MM.1S (cell line): Measurements from ENCODE around the gene CMIP.

ENCODE experiments used
- DNase-seq: peaks from one replicate; pipeline ENCODE4 v3.0.0-alpha.2; 2015
- H2AFZ ChIP-seq: fragments of 300-600 bp; sonication (generic); 2 replicates; pipeline ENCODE4 v1.6.0; 2016; ENCODE audit warnings: antibody characterized with exemption, low read length
- H3F3A ChIP-seq: fragments of 300-600 bp; sonication (generic); 2 replicates; pipeline ENCODE4 v1.6.1; 2016; ENCODE audit warnings: mild to moderate bottlenecking, antibody characterized with exemption, low read length, moderate library complexity, mixed read lengths; ENCODE audit not compliant: insufficient read depth
- H3K27ac ChIP-seq: fragments of 300-600 bp; sonication (generic); 2 replicates; pipeline ENCODE4 v1.5.1; 2016; ENCODE audit warnings: mild to moderate bottlenecking, low read length
- H3K27me3 ChIP-seq: fragments of 300-600 bp; sonication (generic); replicated peaks from 2 replicates; pipeline ENCODE4 v1.6.0; 2016; ENCODE audit warnings: low read length; ENCODE audit not compliant: insufficient read depth
- H3K36me3 ChIP-seq: fragments of 300-600 bp; sonication (generic); replicated peaks from 2 replicates; pipeline ENCODE4 v1.6.1; 2016; ENCODE audit warnings: mild to moderate bottlenecking, low read length, mixed read lengths; ENCODE audit not compliant: insufficient read depth
- H3K4me1 ChIP-seq: fragments of 300-600 bp; sonication (generic); 2 replicates; pipeline ENCODE4 v1.6.1; 2016; ENCODE audit warnings: low read length, mixed read lengths
- H3K4me2 ChIP-seq: fragments of 300-600 bp; sonication (generic); 2 replicates; pipeline ENCODE4 v1.6.0; 2016; ENCODE audit warnings: low read depth, low read length
- H3K4me3 ChIP-seq: fragments of 300-600 bp; sonication (generic); 2 replicates; pipeline ENCODE4 v1.5.1; 2016; ENCODE audit warnings: low read length, mixed read lengths
- H3K79me2 ChIP-seq: fragments of 300-600 bp; sonication (generic); 2 replicates; pipeline ENCODE4 v1.6.1; 2016; ENCODE audit warnings: mixed run types, low read length, mixed read lengths
- H3K9ac ChIP-seq: fragments of 300-600 bp; sonication (generic); 2 replicates; pipeline ENCODE4 v1.6.1; 2016; ENCODE audit warnings: low read length, mixed read lengths
- H3K9me2 ChIP-seq: fragments of 300-600 bp; sonication (generic); replicated peaks from 2 replicates; pipeline ENCODE4 v1.6.1; 2016; ENCODE audit warnings: mild to moderate bottlenecking, low read length, mixed read lengths; ENCODE audit not compliant: insufficient read depth
- H3K9me3 ChIP-seq: fragments of 300-600 bp; sonication (generic); replicated peaks from 2 replicates; pipeline ENCODE4 v1.6.1; 2016; ENCODE audit warnings: mild to moderate bottlenecking, low read length, mixed read lengths; ENCODE audit not compliant: insufficient read depth
- H4K20me1 ChIP-seq: fragments of 300-600 bp; sonication (generic); 2 replicates; pipeline ENCODE4 v1.6.1; 2016; ENCODE audit warnings: mild to moderate bottlenecking, low read length, moderate library complexity, mixed read lengths; ENCODE audit not compliant: insufficient read depth
- CTCF ChIP-seq: fragments of 300-600 bp; sonication (generic); IDR thresholded peaks from 2 replicates; pipeline ENCODE4 v1.5.1; 2016; ENCODE audit warnings: antibody characterized with exemption, low read length, mixed read lengths
- EZH2 ChIP-seq: fragments of 300-600 bp; sonication (generic); optimal IDR thresholded peaks from 2 replicates; pipeline ENCODE3; 2017; ENCODE audit warnings: low read depth, mild to moderate bottlenecking, antibody characterized with exemption, low read length, mixed read lengths
- EZH2phosphoT487 ChIP-seq: fragments of 300-600 bp; sonication (generic); IDR thresholded peaks from 2 replicates; pipeline ENCODE4 v1.6.1; 2018; ENCODE audit warnings: antibody characterized with exemption, low read length

The CMIP gene

GRCh38 chr16:81673432-81673831 lies 228.8 kb downstream of the CMIP start:
- Histone ChIP-seq H3K9me2 (no peaks in the 10 kb centered on the region), H3F3A (no peaks in the 10 kb centered on the region), H3K4me2 (no peak overlapping the region), H3K79me2 (no peaks in the 10 kb centered on the region), H3K27me3 (no peaks in the 10 kb centered on the region), H3K9me3 (no peaks in the 10 kb centered on the region), H3K4me1 (no peaks in the 10 kb centered on the region), H4K20me1 (no peaks in the 10 kb centered on the region), H2AFZ (no peak overlapping the region), H3K4me3 (no peak overlapping the region), H3K27ac (no peak overlapping the region), H3K36me3 (no peaks in the 10 kb centered on the region), H3K9ac (no peak overlapping the region)
- TF ChIP-seq CTCF (no peak), EZH2 (no peak), EZH2phosphoT487 (no peak)
- no peak for DNase-seq

DNA sequence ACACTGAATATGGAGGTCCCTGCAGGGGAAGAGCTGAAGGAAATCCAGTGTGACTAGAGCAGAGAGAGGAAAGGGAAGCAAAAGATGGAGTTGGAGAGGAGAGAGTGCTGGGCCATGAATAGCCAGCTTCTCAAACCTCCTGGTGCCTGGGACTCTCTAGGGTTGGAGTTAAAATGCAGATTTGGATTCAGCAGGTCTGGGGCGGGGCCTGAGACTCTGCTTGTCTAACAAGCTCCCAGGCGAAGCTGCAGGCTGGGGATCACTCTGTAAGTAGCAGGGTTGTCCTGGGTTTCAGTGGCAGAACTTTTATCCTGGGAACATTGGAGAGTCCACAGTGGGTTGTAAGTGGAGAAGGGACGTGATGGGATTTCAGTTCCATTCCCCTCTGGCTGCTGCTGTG lies 231.1 kb downstream of the CMIP start:
- Histone ChIP-seq H3K79me2 (no peaks in the 10 kb centered on the region), H2AFZ (no peak overlapping the region), H3K27me3 (no peaks in the 10 kb centered on the region), H3K9me3 (no peaks in the 10 kb centered on the region), H4K20me1 (no peaks in the 10 kb centered on the region), H3K4me1 (no peaks in the 10 kb centered on the region), H3F3A (no peaks in the 10 kb centered on the region), H3K9ac (no peak overlapping the region), H3K4me3 (no peak overlapping the region), H3K4me2 (no peak overlapping the region), H3K9me2 (no peaks in the 10 kb centered on the region), H3K27ac (no peak overlapping the region), H3K36me3 (no peaks in the 10 kb centered on the region)
- TF ChIP-seq CTCF (no peak), EZH2 (no peak), EZH2phosphoT487 (no peak)
- no peak for DNase-seq

- DNase-seq: no peak
- no peaks in the 10 kb centered on the region for H3K27me3 ChIP-seq
- no peaks in the 10 kb centered on the region for H3K9me2 ChIP-seq
- no peak overlapping the region for H3K9ac ChIP-seq
- no peaks in the 10 kb centered on the region for H4K20me1 ChIP-seq
- H3K4me3 ChIP-seq: no peak overlapping the region
- H3K79me2 ChIP-seq: no peaks in the 10 kb centered on the region
- H3F3A ChIP-seq: no peaks in the 10 kb centered on the region
- H3K27ac ChIP-seq: no peak overlapping the region
- H3K9me3 ChIP-seq: no peaks in the 10 kb centered on the region
- H3K4me1 ChIP-seq: no peaks in the 10 kb centered on the region
- no peak for TF ChIP-seq EZH2
- TF ChIP-seq EZH2phosphoT487: no peak
- no peak for TF ChIP-seq CTCF
- H3K36me3 ChIP-seq: no peaks in the 10 kb centered on the region
- H2AFZ ChIP-seq: no peak overlapping the region
- no peak overlapping the region for H3K4me2 ChIP-seq
Measured at GRCh38 chr16:81676066-81676882, 231.7 kb downstream of the CMIP start.
